SK-N-MC (cell line): ENCODE measurements around the gene ATP6V0E1.
"Not testable (repeated sequence)": the region's sequence is repeated elsewhere in the genome, so short reads cannot be mapped to it uniquely, and the experiment has no call there.

Source experiments
- DNase-seq: peaks from one replicate; pipeline ENCODE4 v3.0.0-alpha.2; 2011; ENCODE audit warnings: low read depth, low spot score
- H3K27ac ChIP-seq: fragments of 200-600 bp; sonication (generic); 2 replicates; pipeline ENCODE4 v1.5.1; 2016; ENCODE audit warnings: mixed run types
- H3K36me3 ChIP-seq: fragments of 200-600 bp; sonication (generic); 2 replicates; pipeline ENCODE4 v1.6.1; 2017; ENCODE audit warnings: antibody characterized with exemption, low read length, mixed read lengths; ENCODE audit not compliant: insufficient read depth
- H3K4me3 ChIP-seq: fragments of 200-600 bp; sonication (generic); 2 replicates; pipeline ENCODE4 v1.5.1; 2016
- H3K9ac ChIP-seq: fragments of 200-600 bp; sonication (generic); 2 replicates; pipeline ENCODE4 v1.8.0; 2017; ENCODE audit warnings: mixed run types, mixed read lengths; ENCODE audit not compliant: insufficient read length
- H3K9me3 ChIP-seq: fragments of 200-600 bp; sonication (generic); 2 replicates; pipeline ENCODE4 v1.6.1; 2017; ENCODE audit warnings: low read depth, mild to moderate bottlenecking, antibody characterized with exemption, low read length, moderate library complexity, mixed read lengths
- EZH2 ChIP-seq: fragments of 200-600 bp; sonication (generic); IDR thresholded peaks from one replicate; pipeline ENCODE4 v1.6.1; 2017; ENCODE audit warnings: antibody characterized with exemption
- FOXP2 ChIP-seq: optimal IDR thresholded peaks from 2 replicates; pipeline ENCODE3; 2011; ENCODE audit warnings: mild to moderate bottlenecking, moderate library complexity; ENCODE audit not compliant: insufficient read depth; ENCODE audit errors: extremely low read length, control extremely low read depth
- POLR2AphosphoS5 ChIP-seq: IDR thresholded peaks from 2 replicates; pipeline ENCODE4 v1.6.1; 2012; ENCODE audit warnings: mild to moderate bottlenecking, low read depth, low read length, borderline replicate concordance

Gene ATP6V0E1

DNA sequence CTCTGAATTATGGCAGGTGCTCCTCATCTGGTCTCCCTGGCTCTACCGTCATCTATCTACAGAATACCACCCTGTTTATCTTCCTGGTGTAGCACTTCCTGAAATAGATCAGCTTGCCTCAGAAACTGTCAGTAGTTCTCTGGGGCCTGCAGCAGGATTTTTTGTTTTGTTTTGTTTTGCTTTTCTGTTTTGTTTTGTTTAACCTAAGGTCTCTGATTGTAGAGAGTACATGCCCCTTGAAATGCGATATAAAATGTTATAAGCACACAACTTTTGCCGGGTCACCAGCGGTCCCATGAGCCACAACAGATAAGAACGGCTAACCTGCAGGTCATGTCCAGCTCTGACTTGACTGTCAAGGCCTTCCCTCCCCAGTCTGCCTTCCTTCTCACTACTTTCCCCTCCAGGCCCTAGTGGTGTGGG, 45.9 kb downstream of the ATP6V0E1 start:
- peaks cover 1% of the 10 kb centered on the region; the same call in 1 of the 2 replicates for H3K36me3 ChIP-seq
- TF ChIP-seq POLR2AphosphoS5: no peak
- TF ChIP-seq EZH2: no peak
- TF ChIP-seq FOXP2: no peak

DNA sequence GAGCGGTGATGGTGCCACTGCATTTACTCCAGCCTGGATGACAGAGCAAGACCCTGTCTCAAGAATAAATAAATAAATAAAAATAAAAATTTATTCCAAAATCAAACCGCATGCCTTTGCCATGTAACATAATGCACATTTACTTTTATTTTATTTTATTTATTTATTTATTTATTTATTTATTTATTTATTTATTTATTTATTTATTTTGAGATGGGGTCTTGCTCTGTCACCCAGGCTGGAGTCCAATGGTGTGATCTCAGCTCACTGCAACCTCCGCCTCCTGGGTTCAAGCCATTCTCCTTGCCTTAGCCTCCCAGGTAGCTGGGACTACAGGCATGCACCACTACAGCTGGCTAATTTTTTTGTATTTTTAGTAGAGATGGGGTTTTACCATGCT, 48.5 kb downstream of the ATP6V0E1 start:
- H3K27ac ChIP-seq, DNase-seq, H3K4me3 ChIP-seq, H3K9ac ChIP-seq, H3K9me3 ChIP-seq: not testable (repeated sequence)
- H3K36me3 ChIP-seq: peaks cover 14% of the 10 kb centered on the region

More for the DNA sequence above, 45.9 kb downstream of the ATP6V0E1 start:
- peak overlapping the region; percentile 1; the same call in 1 of the 2 replicates for H3K27ac ChIP-seq
- DNase-seq: no peak
- no peak overlapping the region for H3K4me3 ChIP-seq
- H3K9ac ChIP-seq: no peak overlapping the region
- H3K9me3 ChIP-seq: no peaks in the 10 kb centered on the region

DNA sequence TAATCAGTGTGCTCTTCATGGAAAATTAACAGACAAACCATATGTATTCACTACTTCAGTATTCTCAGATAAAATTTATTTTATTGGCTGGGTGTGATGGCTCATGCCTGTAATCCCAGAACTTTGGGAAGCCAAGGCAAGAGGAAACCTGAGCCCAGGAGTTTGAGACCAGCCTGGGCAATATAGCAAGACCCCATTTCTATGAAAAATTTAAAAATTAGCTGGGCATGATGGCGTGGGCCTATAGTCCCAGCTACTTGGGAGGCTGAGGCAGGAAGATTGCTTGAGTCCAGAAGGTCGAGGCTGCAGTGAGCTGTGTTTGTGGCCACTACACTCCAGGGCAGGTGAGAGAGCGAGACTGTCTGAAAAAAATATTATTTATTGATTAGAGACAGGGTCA, 49.2 kb downstream of the ATP6V0E1 start:
- Histone ChIP-seq H3K36me3 (peaks cover 14% of the 10 kb centered on the region), H3K4me3 (no peak overlapping the region), H3K9me3 (no peaks in the 10 kb centered on the region), H3K9ac (no peak overlapping the region), H3K27ac (no peak overlapping the region)
- TF ChIP-seq FOXP2 (no peak), POLR2AphosphoS5 (no peak), EZH2 (no peak)
- no peak for DNase-seq

DNA sequence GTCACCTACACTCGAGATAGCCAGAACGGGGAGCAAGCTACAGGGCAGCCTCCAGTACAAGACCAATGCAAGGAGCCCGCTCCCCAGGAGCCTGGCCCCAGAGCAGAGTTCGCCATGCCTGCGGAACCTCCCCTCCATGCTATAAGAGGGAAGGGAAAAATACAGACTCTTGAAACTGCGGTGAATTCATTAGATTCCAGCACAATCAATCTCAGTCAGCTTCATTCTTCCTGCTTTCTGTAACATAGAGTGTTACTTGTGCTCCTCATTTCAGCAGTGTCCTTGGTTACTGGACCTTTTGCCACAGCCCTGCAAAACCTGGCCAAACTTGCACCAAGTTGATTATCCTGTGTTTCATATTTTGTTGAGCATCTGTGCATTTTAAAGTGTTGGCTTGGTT, 50.4 kb downstream of the ATP6V0E1 start:
- peak overlapping the region; percentile 88; the same call in 1 of the 2 replicates for H3K27ac ChIP-seq

DNA sequence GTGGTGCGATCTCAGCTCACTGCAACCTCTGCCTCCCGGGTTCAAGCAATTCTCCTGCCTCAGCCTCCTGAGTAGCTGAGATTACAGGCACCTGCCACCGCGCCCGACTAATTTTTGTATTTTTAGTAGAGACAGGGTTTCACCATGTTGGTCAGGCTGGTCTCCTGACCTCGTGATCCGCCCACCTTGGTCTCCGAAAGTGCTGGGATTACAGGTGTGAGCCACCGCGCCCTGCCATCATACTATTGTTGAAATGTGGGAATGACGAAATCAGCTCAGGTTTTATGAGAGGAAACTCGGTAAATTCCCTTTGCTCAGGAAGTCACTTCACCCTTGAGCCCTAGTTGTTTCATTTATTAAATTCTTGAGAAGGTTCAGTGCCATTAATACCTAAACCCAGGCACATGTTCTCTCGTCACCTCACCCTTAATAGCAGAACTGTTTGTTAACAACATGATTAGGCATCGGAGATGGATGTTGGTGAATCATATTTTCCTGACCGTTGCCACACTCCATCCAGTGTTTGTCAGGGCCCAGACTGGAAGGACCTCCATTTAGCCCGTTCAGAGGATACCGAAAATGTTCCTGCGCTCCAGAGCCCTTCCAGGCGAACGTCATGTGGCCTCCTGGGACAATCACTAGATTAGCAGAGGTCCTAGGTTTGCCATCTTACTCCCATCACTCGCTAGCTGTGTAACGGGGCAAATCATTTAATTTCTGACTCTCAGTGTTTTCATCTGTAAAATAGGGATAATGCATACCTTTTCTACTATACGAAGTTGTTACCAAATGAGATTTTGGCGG, 52.5 kb downstream of the ATP6V0E1 start:
- Histone ChIP-seq H3K4me3 (no peak overlapping the region), H3K9ac (no peak overlapping the region), H3K27ac (peak overlapping the region; percentile 88), H3K9me3 (no peaks in the 10 kb centered on the region), H3K36me3 (peaks cover 14% of the 10 kb centered on the region)
- DNase-seq: no peak
- TF ChIP-seq FOXP2 (no peak), POLR2AphosphoS5 (no peak), EZH2 (no peak)

More for the DNA sequence above, 50.4 kb downstream of the ATP6V0E1 start:
- Histone ChIP-seq H3K9me3 (no peaks in the 10 kb centered on the region), H3K36me3 (peaks cover 14% of the 10 kb centered on the region), H3K4me3 (no peak overlapping the region), H3K9ac (no peak overlapping the region)
- TF ChIP-seq FOXP2 (no peak), POLR2AphosphoS5 (no peak), EZH2 (no peak)
- DNase-seq: no peak

DNA sequence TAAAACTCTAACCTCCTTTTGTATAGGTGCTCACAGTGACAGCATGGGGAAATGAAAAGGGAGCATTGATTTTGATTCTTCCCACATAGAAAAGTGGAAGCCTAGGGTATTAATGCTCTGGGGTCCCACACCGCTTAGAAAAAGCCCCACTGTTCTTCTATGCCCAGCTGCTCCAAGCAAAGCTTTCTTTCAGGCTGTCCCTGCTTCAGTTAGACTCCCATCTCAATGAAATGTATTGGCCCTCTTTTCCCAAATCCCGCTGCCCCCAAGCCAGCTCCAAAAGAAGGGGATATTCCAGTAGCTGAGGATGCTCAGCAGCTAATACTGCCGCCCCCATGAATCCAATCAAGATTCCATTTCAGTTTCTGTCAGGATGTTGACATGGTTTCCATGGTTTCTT, 55.6 kb downstream of the ATP6V0E1 start:
- TF ChIP-seq EZH2: no peak
- no peak for TF ChIP-seq FOXP2
- no peak for TF ChIP-seq POLR2AphosphoS5
- Histone ChIP-seq H3K4me3 (no peak overlapping the region), H3K9ac (no peak overlapping the region), H3K9me3 (no peaks in the 10 kb centered on the region), H3K27ac (no peak overlapping the region), H3K36me3 (peaks cover 14% of the 10 kb centered on the region)
- DNase-seq: no peak

DNA sequence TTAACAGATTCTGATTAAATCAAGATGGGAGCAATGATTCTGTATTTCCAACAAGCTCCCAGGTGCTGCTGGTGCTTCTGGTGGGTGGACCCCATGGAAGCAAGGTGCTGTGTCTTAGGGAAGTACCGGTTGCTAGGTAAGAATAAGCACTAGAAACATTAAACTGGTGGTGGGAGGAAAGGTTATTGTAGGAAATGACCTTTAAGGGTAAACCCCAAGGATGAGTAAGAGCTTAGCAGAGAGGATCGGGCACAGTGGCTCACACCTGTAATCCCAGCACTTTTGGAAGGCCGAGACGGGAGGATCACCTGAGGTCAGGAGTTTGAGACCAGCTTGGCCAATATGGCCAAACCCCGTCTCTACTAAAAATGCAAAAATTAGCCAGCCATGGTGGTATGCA, 56.4 kb downstream of the ATP6V0E1 start:
- H3K36me3 ChIP-seq: peaks cover 8% of the 10 kb centered on the region
- H3K9me3 ChIP-seq: no peaks in the 10 kb centered on the region
- H3K9ac ChIP-seq: no peak overlapping the region
- H3K4me3 ChIP-seq: no peak overlapping the region
- DNase-seq: no peak
- H3K27ac ChIP-seq: no peak overlapping the region
- TF ChIP-seq FOXP2 (no peak), EZH2 (no peak), POLR2AphosphoS5 (no peak)

DNA sequence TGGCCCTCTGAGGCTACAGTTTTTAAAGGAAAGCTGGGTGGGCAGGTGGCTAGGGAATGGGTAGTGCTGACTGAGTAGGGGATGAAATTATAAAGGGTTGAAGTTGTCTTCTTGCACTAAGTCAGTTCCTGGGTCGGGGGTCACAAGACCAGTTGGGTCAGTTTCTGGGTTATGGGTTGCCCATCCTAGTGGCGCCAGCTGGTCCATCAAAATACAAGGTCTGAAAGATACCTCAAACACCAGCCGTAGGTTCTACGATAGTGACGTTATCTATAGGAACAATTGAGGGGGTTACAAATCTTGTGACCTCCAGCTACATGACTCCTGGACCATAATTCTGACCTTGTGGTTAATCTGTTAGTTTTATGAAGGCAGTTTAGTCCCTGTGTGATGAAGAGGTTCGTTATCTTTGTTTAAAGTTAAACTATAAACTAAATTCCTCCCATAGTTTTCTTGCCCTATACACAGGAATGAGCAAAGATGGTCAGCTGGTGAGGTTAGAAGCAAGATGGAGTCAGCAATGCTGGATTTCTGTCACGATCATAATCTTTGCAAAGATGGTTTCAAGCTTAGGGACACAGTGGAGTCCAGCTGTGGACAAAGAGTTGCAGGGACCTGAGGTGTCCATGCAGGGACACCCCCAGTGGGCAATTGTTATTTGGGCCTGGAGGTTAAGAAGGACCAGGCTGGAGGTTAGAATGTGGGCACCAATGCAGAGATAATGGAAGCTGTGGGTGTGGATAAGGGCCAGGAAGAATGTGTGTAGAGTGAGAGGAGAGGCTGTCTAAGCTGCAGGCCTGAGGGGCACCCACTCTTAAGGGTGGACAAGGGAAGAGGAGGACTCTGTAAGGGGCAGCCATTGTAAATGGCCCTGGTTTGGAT, 58.6 kb downstream of the ATP6V0E1 start:
- no peak for DNase-seq
- Histone ChIP-seq H3K4me3 (no peak overlapping the region), H3K36me3 (no peaks in the 10 kb centered on the region; the same call in 1 of the 2 replicates), H3K27ac (no peak overlapping the region), H3K9me3 (no peaks in the 10 kb centered on the region), H3K9ac (no peak overlapping the region)
- TF ChIP-seq FOXP2 (no peak), EZH2 (no peak), POLR2AphosphoS5 (no peak)
